ENCODE results near the gene GDF2.

The GDF2 gene

DNA sequence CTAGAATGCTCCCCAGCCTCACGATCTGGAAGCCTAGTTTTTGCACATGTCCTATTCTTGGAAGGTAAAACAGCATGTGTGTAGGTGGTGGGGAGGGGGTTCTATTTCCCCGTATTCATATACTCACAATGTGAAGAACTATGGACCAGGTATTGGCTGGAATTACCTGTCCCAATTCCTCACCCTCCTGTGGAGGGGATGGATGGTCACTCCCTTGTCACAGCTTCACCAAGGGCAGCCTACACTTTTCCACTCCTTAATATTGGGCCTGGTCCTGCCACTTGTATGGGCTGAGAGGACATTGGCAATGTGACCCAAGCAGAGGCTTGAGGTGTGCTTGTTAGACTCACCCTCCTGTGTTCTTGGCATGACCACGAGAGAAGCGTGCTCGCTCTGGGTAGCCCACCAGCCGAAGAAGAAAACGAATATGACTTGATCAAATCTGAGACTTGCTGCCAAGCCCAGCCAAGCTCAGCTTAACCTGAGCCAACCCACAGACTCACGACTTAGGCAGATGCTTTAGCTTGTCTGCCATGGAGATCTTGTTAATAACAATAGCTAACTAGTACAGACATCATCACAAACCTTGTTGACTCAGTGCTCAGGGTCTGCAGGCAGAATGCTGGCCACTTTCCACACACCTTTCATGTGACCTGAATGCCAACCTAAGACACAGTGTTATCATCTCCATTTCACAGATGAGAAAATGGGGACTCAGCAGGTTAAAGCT is 44.6 kb downstream of the GDF2 start:
- in situ Hi-C loops (cut with MboI; ENCODE audit: low pct_unique_long_range_greater_than_20kb, low sequenced_read_pairs, unreplicated experiment) = no loop called here
- TF ChIP-seq, protein P1, sequence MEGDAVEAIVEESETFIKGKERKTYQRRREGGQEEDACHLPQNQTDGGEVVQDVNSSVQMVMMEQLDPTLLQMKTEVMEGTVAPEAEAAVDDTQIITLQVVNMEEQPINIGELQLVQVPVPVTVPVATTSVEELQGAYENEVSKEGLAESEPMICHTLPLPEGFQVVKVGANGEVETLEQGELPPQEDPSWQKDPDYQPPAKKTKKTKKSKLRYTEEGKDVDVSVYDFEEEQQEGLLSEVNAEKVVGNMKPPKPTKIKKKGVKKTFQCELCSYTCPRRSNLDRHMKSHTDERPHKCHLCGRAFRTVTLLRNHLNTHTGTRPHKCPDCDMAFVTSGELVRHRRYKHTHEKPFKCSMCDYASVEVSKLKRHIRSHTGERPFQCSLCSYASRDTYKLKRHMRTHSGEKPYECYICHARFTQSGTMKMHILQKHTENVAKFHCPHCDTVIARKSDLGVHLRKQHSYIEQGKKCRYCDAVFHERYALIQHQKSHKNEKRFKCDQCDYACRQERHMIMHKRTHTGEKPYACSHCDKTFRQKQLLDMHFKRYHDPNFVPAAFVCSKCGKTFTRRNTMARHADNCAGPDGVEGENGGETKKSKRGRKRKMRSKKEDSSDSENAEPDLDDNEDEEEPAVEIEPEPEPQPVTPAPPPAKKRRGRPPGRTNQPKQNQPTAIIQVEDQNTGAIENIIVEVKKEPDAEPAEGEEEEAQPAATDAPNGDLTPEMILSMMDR (IDR thresholded peaks at IDR 0.05; ENCODE audit: extremely low read depth, insufficient read depth, missing control alignments) = no peak
- no peak for DNase-seq (ENCODE audit: low spot score)

DNA sequence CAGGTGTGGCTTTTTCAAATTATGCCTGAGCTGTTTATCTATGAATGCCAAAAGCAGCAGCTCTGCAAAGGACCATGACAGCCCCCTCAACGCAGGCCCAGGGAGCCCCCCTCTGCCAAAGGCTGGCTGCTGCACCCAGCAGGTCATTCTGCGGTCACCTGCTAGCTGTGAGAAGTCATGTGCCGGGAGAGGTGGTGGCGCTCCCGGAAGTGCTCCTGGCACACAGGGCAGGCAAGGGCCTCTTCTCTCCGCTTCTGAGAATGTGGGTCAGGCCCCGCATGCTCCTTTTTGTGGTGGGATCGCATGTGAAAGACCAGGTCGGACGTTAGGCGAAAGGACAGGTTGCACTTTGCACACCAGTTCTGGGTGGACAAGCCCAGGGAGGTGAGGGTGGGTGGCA is 45.4 kb downstream of the GDF2 start:
- in situ Hi-C loops (cut with MboI; ENCODE audit: low pct_unique_long_range_greater_than_20kb, low sequenced_read_pairs, unreplicated experiment) = no loop called here
- DNase-seq (ENCODE audit: low spot score) = no peak
- TF ChIP-seq, protein P1 (IDR thresholded peaks at IDR 0.05; ENCODE audit: extremely low read depth, insufficient read depth, missing control alignments) = no peak

DNA sequence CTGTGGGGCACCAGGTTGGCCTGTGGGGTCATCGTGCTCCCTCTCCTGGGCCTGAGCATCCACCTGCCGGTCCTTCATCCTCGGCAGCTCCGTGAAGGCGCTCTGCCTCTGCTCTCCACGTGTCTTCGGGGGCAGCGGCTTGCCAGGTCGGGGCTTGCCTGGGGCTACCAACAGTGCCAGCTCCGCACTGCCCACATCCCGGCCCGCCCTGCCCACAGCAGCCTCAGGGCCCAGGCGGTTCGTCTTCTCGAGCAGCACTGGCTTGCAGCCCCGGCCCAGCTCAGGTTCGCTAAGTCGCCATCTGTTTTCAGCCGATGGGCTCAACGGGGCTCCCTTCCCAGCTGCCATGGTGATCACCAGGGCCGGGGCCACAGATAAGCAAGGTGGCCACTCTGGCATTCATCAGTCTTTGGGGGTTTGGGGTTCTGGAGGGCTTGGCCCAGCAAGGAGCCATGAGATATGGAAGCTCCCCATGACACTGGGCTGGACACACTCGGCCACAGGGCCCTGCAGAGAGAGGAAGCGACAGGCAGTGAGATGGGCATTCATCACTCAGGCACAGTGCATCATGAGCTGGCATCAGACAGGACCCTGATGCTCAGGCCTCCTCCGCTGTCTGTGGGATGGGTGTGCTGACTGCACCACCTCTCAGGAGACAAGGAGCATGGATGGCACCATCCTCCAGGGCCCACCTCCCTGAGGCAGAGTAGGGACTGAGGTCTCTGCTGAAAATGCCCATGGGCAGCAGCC is 46.4 kb downstream of the GDF2 start:
- no peak for DNase-seq (ENCODE audit: low spot score)
- in situ Hi-C loops (cut with MboI; ENCODE audit: low pct_unique_long_range_greater_than_20kb, low sequenced_read_pairs, unreplicated experiment) = no loop called here
- TF ChIP-seq, protein P1 (IDR thresholded peaks at IDR 0.05; ENCODE audit: extremely low read depth, insufficient read depth, missing control alignments) = no peak

DNA sequence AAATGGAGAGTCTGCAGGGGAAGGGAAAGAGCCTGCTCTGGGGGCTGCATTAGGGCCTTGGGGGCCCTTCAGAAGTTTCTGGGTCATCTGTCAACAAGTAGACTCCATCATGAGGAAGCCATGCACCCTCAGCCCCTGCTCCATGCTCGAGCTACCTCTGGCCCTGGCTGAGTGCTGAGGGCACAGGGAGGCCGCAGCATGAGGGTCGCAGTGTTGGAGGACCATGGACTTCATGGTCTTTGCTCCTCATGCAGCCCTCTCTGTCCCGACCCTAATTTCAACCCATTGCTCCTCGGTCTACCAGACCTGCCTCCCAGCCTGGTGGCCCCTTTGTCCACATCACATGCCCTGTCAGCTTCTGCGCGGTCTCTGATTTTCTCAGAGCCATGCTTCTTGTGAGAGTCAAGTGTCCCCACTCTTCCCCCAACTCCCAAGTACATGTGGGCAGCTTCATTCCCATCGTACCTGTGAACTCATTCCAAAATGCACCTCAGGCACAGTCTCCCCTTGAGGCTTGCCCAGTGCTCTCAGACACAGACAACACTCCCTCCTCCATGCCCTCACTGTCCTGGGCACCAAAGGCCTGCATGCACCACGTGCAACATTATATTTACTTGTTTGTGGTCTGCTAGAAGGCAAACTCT is 47.1 kb downstream of the GDF2 start:
- in situ Hi-C loops (cut with MboI; ENCODE audit: low pct_unique_long_range_greater_than_20kb, low sequenced_read_pairs, unreplicated experiment) = no loop called here
- TF ChIP-seq, protein P1 (IDR thresholded peaks at IDR 0.05; ENCODE audit: extremely low read depth, insufficient read depth, missing control alignments) = no peak
- no peak for DNase-seq (ENCODE audit: low spot score)

DNA sequence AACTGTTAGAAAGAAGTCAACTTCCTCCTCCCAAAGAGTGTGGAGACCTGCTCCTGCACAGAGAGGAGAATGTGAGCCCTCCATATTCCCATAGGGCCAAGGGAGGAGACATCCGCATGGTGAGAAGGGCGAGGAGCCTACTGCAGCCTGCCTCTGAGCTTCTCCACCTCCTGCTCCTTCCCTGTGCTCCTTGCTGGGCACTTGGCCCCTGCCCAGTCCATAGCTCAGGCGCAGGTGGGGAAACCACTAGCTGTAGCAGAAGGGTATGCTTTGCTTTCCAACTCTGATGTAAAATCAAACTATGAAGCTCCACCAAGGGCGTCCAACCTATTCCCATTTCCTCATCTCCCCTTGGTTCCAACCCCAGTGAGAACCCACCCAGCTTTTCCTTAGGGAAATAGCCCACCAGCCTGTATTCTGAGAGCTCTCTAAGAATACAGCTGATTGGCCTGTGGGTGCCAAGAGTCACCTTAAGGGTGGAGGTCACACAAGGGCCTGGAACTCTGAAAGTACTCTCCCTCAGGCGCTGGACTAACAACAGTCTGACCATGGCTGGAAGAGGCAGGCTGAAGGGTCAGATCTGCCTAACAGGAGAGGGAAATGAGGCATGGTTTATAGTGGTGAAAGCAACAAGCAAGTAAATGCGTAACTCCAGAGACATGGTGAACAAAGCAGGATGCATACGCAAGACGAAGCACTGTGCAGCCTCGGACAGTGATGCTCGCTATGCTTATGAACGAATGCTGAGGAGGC is 47.9 kb downstream of the GDF2 start:
- in situ Hi-C loops (cut with MboI; ENCODE audit: low pct_unique_long_range_greater_than_20kb, low sequenced_read_pairs, unreplicated experiment) = no loop called here
- TF ChIP-seq, protein P1 (IDR thresholded peaks at IDR 0.05; ENCODE audit: extremely low read depth, insufficient read depth, missing control alignments) = no peak
- no peak for DNase-seq (ENCODE audit: low spot score)

DNA sequence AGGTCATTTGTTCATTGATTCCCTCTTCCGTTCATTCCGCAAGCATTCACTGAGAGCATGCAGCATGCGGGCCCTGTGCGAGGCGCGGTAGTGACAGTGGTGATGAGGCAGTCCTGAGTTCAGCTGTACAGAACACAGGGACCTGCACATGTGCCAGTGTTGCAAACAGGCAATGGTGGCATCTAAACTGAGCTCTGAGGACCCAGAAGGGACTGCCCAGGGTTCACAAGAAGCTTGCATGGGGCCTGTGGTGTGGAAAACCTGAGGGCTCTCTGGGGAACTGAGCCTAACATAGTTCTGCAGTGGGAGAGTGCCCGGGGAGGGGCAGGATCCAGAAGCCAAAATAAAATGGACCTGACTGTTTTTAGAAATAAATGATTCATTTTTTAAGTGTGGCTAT is 48.6 kb downstream of the GDF2 start:
- DNase-seq (ENCODE audit: low spot score) = no peak
- in situ Hi-C loops (cut with MboI; ENCODE audit: low pct_unique_long_range_greater_than_20kb, low sequenced_read_pairs, unreplicated experiment) = no loop called here
- TF ChIP-seq, protein P1 (IDR thresholded peaks at IDR 0.05; ENCODE audit: extremely low read depth, insufficient read depth, missing control alignments) = no peak
